ENCODE data around the gene CDKAL1.
A peak's percentile ranks its signal among the peaks of the same experiment; 100 is the strongest.

CDKAL1 gene

GRCh38 chr6:20684474-20684873 is 150.2 kb downstream of the CDKAL1 start:
- no peak for DNase-seq

GRCh38 chr6:20686142-20686541 is 151.9 kb downstream of the CDKAL1 start:
- DNase-seq: no peak

- no peak for DNase-seq
Observed at GRCh38 chr6:20687494-20687893, 153.2 kb downstream of the CDKAL1 start.

- no peak for DNase-seq
Observed at GRCh38 chr6:20688710-20689500, 154.6 kb downstream of the CDKAL1 start.

GRCh38 chr6:20691185-20691584 is 156.9 kb downstream of the CDKAL1 start:
- no peak for DNase-seq

- DNase-seq: no peak
Observed at GRCh38 chr6:20692023-20692422, 157.8 kb downstream of the CDKAL1 start.

- DNase-seq: no peak
Observed at GRCh38 chr6:20693466-20694063, 159.3 kb downstream of the CDKAL1 start.

GRCh38 chr6:20696676-20697075 is 162.4 kb downstream of the CDKAL1 start:
- no peak for DNase-seq

GRCh38 chr6:20698675-20699074 is 164.4 kb downstream of the CDKAL1 start:
- no peak for DNase-seq

- DNase-seq: no peak
Observed at GRCh38 chr6:20699402-20699801, 165.1 kb downstream of the CDKAL1 start.

- no peak for DNase-seq
Observed at GRCh38 chr6:20700375-20700774, 166.1 kb downstream of the CDKAL1 start.

GRCh38 chr6:20702366-20702765 is 168.1 kb downstream of the CDKAL1 start:
- no peak for DNase-seq

GRCh38 chr6:20703049-20703448 is 168.8 kb downstream of the CDKAL1 start:
- no peak for DNase-seq

GRCh38 chr6:20704325-20705025 is 170.2 kb downstream of the CDKAL1 start:
- DNase-seq: no peak

- DNase-seq: no peak
Observed at GRCh38 chr6:20705741-20706140, 171.5 kb downstream of the CDKAL1 start.

- no peak for DNase-seq
Observed at GRCh38 chr6:20706238-20706938, 172.1 kb downstream of the CDKAL1 start.

- DNase-seq: no peak
Observed at GRCh38 chr6:20706939-20707485, 172.8 kb downstream of the CDKAL1 start.

GRCh38 chr6:20707870-20708269 is 173.6 kb downstream of the CDKAL1 start:
- no peak for DNase-seq

- DNase-seq: peak; percentile 55
Observed at GRCh38 chr6:20708367-20709124, 174.3 kb downstream of the CDKAL1 start.

- DNase-seq: no peak
Observed at GRCh38 chr6:20709451-20709850, 175.2 kb downstream of the CDKAL1 start.

GRCh38 chr6:20710341-20710740 is 176.1 kb downstream of the CDKAL1 start:
- DNase-seq: no peak

- no peak for DNase-seq
Observed at GRCh38 chr6:20711518-20711917, 177.3 kb downstream of the CDKAL1 start.

Measured in stimulated activated CD4-positive, alpha-beta T cell treated with anti-CD3 and anti-CD28 coated beads, Interleukin-15, amount 100 ng/mL, for 24 hours (primary cell).